ENCODE results near the gene NMRK2.

- no peak for TF ChIP-seq POLR2A (IDR thresholded peaks at IDR 0.05; ENCODE audit: borderline replicate concordance, extremely low read depth, insufficient read depth, insufficient read length)
- TF ChIP-seq CTCF (IDR thresholded peaks at IDR 0.05 in 2 of 3, conservative IDR thresholded peaks at IDR 0.05 in 1 of 3; ENCODE audit: borderline replicate concordance in 1 of 3, insufficient read depth in 1 of 3, low read depth in 2 of 3, low read length in 2 of 3), result no peak
- TF ChIP-seq CBX3 (IDR thresholded peaks at IDR 0.05; ENCODE audit: low read depth), result no peak
- TF ChIP-seq POLR2AphosphoS5 (IDR thresholded peaks at IDR 0.05; ENCODE audit: low read depth, low read length), result no peak
- TF ChIP-seq RAD21 (IDR thresholded peaks at IDR 0.05; ENCODE audit: low read depth), result no peak
- no peak for TF ChIP-seq EGR1 (IDR thresholded peaks at IDR 0.05; ENCODE audit: low read depth)
- TF ChIP-seq, protein P1, sequence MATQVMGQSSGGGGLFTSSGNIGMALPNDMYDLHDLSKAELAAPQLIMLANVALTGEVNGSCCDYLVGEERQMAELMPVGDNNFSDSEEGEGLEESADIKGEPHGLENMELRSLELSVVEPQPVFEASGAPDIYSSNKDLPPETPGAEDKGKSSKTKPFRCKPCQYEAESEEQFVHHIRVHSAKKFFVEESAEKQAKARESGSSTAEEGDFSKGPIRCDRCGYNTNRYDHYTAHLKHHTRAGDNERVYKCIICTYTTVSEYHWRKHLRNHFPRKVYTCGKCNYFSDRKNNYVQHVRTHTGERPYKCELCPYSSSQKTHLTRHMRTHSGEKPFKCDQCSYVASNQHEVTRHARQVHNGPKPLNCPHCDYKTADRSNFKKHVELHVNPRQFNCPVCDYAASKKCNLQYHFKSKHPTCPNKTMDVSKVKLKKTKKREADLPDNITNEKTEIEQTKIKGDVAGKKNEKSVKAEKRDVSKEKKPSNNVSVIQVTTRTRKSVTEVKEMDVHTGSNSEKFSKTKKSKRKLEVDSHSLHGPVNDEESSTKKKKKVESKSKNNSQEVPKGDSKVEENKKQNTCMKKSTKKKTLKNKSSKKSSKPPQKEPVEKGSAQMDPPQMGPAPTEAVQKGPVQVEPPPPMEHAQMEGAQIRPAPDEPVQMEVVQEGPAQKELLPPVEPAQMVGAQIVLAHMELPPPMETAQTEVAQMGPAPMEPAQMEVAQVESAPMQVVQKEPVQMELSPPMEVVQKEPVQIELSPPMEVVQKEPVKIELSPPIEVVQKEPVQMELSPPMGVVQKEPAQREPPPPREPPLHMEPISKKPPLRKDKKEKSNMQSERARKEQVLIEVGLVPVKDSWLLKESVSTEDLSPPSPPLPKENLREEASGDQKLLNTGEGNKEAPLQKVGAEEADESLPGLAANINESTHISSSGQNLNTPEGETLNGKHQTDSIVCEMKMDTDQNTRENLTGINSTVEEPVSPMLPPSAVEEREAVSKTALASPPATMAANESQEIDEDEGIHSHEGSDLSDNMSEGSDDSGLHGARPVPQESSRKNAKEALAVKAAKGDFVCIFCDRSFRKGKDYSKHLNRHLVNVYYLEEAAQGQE (IDR thresholded peaks at IDR 0.05; ENCODE audit: low read depth), result no peak
- TF ChIP-seq EZH2 (IDR thresholded peaks at IDR 0.05), result no peak
- TF ChIP-seq JUND (IDR thresholded peaks at IDR 0.05), result no peak
- TF ChIP-seq MAX (IDR thresholded peaks at IDR 0.05), result no peak
- no peak for TF ChIP-seq TCF7L2 (IDR thresholded peaks at IDR 0.05; ENCODE audit: borderline replicate concordance, extremely low read depth, insufficient read depth, insufficient read length)
- no peak for TF ChIP-seq YY1 (IDR thresholded peaks at IDR 0.05; ENCODE audit: extremely low read depth, insufficient replicate concordance, low read depth, low read length)
- no peak for TF ChIP-seq ZBTB33 (IDR thresholded peaks at IDR 0.05; ENCODE audit: extremely low read depth, insufficient replicate concordance, low read length)
- TF ChIP-seq EZH2phosphoT487 (IDR thresholded peaks at IDR 0.05; ENCODE audit: borderline replicate concordance), result no peak
These were observed 28.1 kb downstream of the NMRK2 start for GRCh38 chr19:3961007-3961406.

All from HCT116 (cell line).